Activated CD4-positive, alpha-beta T cell treated with anti-CD3 and anti-CD28 coated beads, Interleukin-2, amount 50 U/mL, for 4 hours (primary cell): Measurements from ENCODE around the gene PPP2R5C.
A peak's percentile ranks its signal among the peaks of the same experiment; 100 is the strongest.

Experiments used
- DNase-seq, 2 experiments: peaks; one replicate each; pipeline ENCODE4 v3.0.0-alpha.2; 2020

The PPP2R5C gene

DNA sequence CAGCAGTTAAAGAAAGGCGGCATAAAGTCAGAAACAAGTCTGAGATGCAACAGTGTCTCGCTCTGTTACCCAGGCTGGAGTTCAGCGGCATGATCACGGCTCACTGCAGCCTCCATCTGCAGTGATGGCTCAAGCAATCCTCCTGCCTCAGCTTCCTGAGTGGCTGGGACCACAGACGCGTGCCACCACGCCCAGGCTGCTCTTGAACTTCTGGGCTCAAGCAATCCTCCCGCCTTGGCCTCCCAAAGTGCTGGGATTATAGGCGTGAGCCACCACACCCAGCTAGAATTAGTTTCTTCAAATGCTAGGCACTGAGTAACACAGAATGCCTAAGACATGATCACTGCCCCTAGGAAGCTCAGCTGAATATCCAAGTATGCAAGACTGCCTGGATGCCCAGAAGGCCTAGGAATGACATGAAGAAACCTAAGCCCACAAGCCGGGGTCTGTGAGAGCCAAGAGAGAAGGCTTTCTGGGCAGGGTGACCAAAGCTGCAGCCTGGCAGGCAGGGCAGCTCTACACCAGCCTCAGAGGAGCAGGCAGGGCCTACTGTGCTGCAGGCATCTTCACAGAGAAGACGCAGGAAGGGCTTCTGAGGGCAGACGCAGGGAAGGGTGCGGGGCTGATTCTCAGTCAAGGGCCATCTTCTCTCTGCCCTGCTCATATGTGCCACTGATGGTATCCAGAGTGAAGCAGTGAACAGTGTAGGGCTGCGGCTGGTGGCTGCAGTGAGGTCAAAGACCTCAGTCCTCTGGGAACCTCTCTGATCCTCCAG is 4.3 kb upstream of the PPP2R5C start:
- no peak for DNase-seq

DNA sequence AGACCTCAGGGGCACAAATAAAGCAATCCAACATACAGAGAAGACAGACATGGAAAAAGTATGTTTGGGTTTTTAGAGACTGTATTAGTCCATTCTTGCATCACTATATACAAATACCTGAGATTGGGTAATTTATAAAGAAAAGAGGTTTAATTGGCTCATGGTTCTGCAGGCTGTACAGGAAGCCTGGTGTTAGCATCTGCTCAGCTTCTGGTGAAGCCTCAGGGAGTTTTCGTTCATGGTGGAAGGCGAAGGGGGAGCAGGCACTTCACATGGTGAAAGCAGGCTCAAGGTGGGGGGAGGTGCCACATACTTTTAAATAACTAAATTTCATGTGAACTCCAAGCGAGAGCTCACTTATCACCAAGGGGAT is 3.7 kb upstream of the PPP2R5C start:
- DNase-seq = no peak

DNA sequence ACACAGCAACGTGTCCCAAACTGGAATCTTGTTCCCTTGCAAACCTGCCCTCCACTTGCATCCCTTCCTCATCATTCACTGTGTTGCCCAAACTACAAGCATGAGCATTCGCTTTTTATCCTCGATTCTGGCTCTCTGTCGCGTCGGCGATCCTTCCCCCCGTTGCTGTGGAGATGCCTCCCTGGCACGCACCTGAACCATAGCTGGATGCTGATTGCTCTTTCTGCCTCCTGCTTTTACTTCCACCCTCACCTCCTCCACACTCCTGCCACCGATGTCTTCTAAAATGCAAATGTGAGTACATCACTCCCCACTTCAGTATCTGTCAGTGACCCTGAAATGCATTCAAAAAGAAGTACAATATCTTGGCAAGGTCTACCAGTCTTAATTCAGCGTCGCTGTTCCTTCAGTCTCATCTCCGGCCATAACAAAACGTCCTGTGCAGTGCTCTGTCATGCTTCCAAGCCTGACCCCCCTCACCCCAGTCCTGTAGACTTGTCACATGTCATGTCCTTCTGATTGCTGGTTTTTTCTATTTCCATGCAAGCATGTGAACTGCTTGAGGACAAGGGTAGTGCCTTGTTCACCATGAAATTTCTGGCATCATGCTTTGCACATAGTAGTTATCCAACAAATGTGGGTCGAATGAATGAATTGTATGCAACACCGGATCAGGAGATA is 2.5 kb upstream of the PPP2R5C start:
- DNase-seq = no peak

DNA sequence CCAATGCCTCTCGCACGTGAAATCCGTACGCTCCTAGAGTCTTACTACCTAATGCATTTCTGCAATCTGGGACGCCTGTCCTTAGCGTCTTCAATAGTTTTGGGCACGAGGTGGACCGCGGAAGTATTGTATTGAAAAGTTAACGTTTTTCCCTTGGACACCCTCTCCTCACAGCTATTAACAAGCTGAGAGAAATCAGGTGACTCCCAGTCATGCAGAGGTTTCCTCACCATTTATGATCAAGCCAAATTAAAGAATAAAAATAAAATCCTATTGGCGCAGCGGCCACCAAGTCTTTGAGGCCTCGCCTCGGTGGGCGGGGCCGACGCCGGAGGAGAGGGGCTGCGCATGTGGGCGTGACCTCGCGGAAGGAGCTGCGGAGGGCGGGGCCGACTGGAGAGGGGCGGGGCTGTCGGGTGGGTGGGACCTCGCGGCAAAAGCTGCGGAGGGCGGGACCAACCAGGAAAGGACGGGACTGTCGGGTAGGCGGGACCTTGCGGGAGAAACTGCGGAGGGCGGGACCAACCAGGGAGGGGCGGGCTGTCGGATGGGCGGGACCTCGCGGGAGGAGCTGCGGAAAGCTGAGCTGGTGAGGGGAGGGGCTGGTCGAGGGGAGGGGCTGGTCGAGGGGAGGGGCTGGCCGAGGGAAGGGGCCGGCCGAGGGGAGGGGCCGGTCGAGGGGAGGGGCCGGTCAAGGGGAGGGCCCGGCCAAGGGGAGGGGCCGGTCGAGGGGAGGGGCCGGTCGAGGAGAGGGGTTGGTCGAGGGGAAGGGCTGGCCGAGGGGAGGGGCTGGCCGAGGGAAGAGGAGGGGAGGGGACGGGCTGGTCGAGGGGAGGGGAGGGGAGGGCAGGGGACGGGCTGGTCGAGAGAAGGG is 1.1 kb upstream of the PPP2R5C start:
- peak; percentile 97 to 98 for DNase-seq

DNA sequence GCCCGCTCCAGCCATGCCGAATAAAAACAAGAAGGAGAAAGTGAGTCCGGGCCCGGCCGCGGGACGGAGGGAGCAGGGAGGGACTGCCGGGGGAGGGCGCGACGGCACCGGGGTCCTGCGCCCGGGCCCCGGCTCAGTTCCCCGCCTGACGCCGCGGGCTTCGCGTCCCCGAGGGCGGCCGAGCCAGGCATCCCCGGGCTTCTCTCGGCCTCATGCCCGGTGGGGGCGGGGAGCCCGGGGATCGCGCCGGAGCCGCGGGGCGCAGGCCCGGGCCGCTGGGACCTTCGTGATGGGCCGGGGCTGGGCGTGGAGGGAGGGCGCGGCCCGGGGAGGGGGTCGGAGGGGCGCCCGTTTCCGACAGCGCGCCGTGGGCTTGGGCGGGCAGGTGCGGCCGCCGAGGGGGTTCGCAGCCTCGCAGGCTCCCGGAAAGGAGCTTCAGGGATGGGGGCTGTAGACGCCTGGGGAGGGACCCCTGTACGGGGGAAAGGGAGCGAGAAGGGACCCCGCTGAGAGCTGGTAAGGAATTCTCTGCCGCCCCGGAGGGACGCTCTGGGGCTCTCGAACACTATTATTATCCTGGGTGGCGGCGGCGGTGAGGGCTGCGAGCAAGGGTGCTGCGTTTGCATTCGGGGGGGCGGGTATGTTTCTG is 496 bp downstream of the PPP2R5C start:
- peak; percentile 42 to 47 for DNase-seq

DNA sequence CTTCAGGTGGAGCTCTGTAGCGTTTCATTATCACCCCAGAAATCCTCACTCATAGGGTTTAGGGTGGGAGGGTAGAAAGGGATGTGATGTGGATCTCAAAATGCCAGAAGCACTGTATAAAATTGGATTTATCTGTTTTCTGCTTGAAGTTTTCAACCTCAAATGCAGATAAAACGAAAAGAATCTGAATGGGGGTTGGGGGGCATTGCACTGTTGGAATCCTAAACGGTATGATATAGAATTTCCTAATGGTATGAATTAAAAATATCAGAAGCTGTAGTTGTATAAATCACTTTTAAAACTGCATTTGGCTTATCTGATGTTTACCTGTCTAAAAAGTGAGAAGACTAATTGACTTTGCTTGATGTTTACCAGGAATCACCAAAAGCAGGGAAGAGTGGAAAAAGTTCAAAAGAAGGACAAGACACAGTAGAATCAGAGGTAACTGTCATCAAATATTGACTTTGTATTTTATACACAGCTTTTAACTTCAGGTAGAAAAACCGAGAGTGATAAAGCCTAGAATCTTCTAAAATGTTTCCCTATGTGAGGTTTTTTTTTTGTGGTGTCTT is 1.1 kb downstream of the PPP2R5C start:
- no peak for DNase-seq

DNA sequence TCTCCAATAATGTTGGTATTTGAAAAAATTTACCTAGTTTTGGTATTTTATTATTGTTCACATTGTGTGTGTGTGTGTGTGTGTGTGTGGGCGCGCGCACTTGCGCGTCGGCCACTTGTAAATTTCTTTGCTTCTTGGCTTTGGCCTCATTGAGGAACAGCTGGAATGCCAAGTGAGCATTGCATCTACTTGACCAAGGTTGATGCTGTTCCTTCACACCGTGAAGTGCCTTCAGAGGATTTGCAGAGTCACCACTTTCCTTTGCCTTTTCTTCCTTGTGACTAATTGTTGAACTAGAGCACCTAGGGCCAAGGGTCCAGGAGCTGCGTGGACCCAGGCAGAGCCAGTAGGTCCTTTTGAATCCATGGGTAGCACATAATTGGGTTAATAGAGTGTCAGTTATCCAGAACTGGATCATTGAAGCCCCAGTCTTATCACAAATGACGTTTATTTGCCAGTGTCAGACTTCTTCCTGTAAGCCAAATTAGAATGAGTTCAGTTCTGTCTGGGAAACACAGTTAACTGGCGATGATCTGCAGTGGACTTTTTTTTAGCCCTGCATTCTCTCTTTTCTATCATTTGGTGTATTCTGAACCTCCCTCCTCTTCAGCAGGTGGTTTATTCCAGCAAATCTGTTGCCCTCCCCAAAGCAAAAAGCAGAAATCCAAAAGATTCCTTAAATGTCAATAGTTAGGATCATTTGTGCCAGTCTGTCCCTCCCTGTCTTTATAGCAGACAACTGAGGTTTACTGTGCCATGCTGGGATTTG is 2.6 kb downstream of the PPP2R5C start:
- no peak for DNase-seq

DNA sequence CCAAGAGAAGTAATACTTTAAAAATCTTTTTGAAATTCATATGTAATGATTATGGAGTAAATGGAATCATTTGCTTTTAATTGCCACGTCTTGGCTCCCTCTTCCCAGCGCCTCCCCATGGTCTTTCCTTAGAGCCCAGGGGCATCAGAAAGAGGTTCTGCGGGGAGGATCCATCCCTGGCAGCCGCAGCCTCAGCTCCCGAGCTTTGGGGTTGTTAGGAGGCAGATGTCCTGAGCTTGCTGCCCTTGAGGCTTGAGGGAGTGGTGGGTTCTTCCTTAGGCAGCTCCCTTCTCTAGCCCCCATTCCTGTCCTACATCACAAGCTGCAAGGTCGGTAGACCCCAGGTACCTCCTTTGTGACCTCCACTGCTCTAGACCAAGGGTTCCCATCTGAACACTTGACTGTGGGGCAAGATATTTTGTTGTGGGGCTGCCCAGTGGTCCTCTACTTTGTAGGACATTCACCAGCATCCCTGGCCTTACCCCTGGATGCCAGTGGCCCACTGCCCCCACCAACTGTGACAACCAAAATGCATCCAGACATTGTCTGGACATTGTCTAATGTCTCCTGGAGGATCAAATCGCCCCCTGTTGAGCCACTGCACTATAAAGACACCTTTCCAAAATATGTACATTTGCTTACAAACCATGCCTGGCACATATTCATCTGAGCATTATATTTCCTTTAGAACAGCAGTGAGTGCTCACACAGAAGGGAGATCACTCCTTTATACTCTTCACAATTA is 6.3 kb downstream of the PPP2R5C start:
- DNase-seq = no peak

DNA sequence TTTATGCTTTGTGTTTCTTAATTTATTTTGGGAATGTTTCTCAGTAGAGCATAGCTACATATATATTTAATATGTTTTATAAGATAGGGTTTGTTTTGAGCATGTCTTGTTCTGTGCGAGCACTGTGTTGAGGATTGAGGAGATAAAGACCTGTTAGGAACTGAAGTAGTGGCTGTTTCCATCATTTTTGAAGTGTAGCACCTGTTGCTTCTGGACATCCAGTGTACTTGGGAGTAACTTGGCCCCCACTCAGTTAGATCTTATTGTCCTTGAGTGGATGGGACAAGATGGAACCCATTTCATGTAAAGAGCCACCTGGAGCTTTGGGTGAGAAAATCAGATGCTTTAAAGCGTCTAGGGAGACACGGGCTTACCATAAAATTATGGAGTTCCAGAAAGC is 8.7 kb downstream of the PPP2R5C start:
- DNase-seq = no peak

DNA sequence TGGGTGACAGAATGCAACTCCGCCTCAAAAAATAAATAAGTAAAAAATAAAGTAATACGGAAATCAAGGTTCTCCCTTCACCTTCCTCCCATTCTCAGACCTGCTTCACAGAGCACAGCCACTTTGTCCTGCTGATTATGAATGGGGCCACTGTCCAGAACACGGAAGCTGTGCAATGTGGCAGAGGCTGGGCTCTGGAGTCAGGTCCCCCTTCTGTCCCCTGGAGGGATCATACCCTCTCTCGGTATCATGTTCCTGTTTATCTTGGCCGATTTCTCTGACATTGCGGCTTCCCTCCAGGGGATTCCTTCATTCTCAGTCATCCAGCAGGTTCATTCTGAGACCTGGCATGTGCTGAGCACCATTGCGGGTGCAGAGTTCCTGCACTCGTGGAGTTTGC is 11.3 kb downstream of the PPP2R5C start:
- DNase-seq = no peak

DNA sequence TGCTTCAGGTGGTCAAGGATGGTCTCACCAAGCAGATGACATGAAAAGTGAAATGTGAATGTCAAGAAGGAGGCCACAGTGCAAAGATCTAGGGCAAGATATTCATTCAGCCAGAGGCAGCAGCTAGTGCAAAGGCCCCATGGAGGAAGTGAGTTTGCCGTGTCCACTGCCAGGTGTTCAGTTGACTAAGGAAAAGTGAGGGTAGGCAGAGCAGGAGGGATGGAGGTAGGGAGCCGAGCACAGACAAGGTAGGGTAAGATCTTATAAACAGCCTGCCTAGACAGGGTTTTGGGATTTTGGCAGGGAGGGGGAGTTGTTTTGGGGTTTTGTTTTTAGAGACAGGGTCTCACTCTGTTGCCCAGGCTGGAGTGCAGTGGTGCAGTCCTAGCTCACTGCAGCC is 11.9 kb downstream of the PPP2R5C start:
- DNase-seq = no peak

DNA sequence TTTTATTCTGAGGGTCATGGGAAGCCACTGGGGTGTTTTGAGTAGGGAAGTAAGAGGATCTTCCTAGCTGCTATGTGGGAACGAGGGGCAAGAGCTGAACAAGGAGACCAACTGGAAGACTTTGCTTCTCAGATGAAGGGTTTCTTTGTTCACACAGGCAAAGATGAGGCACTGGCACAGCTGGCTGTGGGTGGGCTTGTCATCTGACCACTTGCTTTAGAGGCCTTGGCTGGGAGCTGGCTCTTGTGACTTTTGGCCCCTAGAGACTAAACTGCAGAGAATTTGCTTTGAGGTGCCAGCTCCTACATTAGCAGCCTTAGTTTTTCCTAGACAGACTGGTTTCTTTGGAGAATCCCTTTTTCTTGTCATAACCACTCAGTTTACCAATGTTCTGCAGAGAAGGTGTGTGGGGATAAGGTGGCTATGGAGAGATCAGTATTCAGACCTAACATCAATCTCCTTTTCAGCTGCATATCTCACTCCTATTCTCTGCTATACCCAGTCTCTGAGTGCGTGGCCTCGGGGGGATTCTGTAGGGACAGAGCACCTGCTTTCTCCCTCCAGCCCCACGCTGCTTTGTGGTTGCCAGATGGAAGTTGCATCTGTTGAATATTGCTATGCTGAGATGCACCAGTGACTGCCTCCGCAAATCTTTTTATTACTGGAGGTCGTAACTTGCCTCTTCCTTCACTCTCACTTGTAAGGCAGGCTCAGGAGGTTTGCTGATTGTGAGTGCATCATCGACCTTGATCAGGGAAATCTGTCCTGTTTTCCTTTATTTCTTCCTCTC is 12.7 kb downstream of the PPP2R5C start:
- no peak for DNase-seq

DNA sequence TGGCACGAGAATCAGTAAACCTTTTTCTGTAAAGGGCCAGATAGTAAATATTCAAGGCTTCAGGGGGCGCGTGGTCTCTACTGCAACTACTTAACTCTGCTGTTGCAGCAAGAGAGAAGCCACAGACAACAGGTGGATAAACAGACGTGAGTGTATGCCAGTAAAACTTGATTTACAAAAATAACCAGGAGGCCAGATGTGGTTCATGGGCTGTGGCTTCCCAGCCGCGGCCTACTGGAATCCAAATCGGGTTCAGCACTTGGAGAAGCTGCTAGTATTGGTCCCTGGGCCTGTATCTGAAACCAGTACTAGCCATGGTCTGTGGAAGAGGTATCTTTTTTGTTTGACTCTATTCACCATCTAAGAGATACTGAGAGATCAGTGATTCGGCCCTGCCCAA is 13.3 kb downstream of the PPP2R5C start:
- no peak for DNase-seq

DNA sequence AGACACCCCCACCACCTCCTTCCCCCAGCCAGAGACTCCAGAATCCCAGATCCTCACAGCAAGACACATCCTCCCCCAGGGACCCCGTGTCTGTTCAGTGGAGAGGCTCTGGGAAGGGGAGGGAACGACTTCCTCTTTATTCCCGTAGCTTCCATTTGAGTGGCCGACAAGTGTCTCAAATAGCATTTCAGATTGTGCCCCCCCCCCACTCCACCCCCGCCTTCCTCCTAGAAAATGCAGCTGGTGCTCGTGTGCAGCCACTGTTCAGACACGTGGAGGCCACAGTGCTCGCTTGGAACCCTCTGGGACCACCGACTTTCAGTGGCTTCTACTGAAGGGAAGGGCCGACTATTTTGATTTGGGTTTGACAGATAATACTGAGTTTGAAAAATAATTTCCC is 14.3 kb downstream of the PPP2R5C start:
- DNase-seq = no peak

DNA sequence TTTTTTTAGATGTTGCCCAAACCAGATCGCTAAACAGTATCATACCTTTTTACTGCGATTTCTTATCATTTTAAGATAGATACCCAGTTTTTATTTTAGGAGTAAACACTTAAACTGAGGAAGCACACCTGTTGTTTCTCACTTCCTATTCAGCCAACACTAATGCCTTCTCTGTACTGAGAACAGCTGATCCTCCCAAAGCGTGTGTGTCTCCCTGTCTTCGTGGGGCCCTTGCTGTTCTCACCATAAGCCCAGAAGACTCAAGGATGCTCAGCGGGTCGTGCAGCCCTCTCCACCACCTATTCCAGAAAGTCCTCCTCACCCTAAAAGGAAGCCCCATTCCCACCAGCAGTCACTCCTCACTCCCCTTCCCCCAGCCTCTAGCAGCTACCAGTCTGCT is 14.8 kb downstream of the PPP2R5C start:
- no peak for DNase-seq

DNA sequence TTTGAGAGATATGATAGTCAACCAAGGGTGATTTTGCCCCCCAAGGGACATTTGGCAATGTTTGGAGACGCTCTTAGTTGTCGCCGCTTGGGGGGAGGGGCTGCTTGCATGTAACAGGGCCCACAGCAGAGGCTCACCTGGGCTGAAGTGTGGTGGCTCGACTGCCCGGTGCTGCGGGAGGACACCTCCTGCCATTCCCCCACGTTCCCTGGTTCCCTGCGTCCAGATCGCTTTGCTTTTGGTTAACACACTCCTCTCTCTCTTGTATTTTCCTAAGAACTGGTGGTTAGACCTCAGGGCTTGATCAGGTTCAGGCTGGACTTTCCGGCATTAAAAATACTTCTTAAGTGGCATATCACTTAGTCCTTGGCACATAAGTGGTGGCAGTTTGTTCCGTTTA is 18.9 kb downstream of the PPP2R5C start:
- DNase-seq = no peak

DNA sequence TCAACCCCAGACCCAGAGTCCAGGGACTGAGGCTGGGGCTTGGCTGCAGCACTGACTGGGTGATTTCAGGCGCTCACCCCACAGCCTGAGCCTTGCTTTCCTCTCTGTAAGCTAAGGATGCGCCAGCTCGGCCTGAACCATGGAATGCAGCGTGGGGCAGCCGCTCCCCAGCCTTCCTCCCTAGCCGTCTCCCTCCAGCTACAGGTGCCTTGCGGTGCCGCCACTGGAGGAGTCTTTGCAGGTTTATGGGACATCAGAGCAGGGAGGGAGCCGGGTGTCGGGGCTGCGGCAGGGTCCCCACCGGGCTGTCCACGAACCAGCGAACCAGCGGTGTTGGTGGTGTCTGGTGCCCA is 19.4 kb downstream of the PPP2R5C start:
- no peak for DNase-seq

DNA sequence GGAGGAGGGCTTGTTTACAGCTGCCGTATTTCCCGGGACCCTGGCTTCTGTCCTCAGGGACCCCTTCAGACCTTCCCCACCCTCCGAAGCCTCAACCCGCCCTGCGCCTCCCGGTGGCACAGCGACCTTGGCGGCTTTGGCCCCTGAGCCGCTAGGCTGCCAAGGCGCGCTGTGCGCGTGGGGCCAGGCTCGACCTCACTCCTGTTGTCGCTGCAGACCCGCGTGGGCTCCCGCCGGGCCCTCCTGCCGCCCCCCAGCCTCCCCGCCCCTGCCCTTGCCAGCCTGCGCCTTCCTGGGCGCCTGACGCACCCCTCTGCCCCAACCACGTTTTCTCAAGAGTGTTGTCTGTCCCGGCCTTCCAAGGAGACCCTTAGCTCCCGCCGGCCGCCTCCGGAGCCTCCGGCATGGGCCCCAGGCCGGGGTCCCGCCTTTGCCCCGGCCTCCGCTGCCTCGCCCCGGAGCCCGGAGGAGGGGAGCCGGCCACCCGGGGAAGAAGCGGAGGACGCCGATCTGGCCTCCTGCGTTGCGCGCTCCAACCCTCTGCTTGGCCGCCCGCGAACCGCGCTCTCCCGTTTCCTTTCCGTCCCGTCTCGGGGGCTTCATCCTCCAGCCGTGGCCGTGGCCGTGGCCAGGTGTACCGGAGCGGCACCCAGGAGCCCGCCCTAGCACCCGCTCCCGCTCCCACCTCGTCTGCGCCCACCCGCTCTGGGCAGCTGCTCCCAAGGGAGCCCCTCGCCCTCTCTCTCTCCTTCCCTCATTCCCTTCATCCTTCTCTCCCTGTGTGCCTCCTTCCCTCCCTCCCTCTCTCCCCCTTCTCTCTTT is 19.9 kb downstream of the PPP2R5C start:
- peak; percentile 15 to 27 for DNase-seq

DNA sequence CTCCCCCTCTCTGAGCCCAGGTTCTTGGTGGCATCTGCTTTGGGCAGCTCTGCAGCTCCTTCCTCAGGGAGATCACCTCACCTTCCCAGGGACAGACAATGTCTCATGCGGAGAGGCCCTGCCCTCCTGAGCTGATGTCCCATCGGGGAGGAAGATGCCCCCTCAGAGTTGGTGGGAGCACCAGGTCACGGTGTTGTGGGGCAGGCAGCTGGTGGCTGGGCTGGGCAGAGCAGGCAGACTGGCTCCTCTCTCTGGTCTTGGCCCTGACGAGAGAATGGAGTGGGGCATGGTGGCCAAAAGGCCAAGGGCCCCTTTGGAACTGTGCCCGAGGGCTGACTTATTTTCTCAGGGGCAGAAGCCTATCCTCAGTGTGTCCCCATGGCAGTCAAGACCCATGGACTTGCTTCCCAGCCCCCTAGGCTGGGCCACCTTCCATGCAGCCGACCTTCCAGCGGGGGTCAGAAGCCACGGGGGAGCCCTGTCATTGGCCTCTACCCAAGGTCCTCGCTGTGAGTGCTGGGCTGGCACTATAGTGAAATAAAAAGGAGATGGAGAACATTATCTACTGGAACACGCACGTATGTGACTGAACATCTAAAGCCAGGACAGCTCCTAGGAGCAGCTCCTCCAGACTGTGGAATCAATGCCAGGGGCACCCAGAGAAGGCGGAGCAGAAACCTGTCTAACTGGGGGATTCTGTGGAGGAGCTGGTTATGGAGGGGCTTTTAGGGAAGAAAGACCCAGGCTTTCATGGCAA is 21.9 kb downstream of the PPP2R5C start:
- no peak for DNase-seq
